NK-92 (cell line): ENCODE data around the gene BMERB1.

Source experiments
- DNase-seq: peaks from one replicate; lab custom pipeline; 2025; ENCODE audit not compliant: unreplicated experiment; lab: John Stamatoyannopoulos, UW

BMERB1 gene

GRCh38 chr16:15493466-15494180 lies 59.2 kb downstream of the BMERB1 start:
- DNase-seq, result no peak

- no peak for DNase-seq
These were observed 59.8 kb downstream of the BMERB1 start for GRCh38 chr16:15494236-15494635.

GRCh38 chr16:15495898-15496297 lies 61.5 kb downstream of the BMERB1 start:
- DNase-seq, result no peak

GRCh38 chr16:15498427-15499175 lies 64.2 kb downstream of the BMERB1 start:
- DNase-seq, result no peak

- DNase-seq, result no peak
These were observed 67.8 kb downstream of the BMERB1 start for GRCh38 chr16:15502041-15502725.

- DNase-seq, result no peak
These were observed 72.1 kb downstream of the BMERB1 start for GRCh38 chr16:15506441-15506840.

- DNase-seq, result no peak
These were observed 73.0 kb downstream of the BMERB1 start for GRCh38 chr16:15507301-15507958.

- DNase-seq, result no peak
These were observed 73.7 kb downstream of the BMERB1 start for GRCh38 chr16:15507959-15508627.

GRCh38 chr16:15509051-15509592 lies 74.7 kb downstream of the BMERB1 start:
- DNase-seq, result no peak

- DNase-seq, result no peak
These were observed 75.5 kb downstream of the BMERB1 start for GRCh38 chr16:15509593-15510535.

- no peak for DNase-seq
These were observed 76.6 kb downstream of the BMERB1 start for GRCh38 chr16:15510992-15511391.

- DNase-seq, result no peak
These were observed 77.5 kb downstream of the BMERB1 start for GRCh38 chr16:15511759-15512487.

GRCh38 chr16:15513156-15513555 lies 78.8 kb downstream of the BMERB1 start:
- no peak for DNase-seq

GRCh38 chr16:15515992-15516391 lies 81.6 kb downstream of the BMERB1 start:
- no peak for DNase-seq

GRCh38 chr16:15516609-15517008 lies 82.2 kb downstream of the BMERB1 start:
- DNase-seq, result no peak

- DNase-seq, result no peak
These were observed 83.5 kb downstream of the BMERB1 start for GRCh38 chr16:15517743-15518377.

GRCh38 chr16:15518381-15519351 lies 84.3 kb downstream of the BMERB1 start:
- DNase-seq, result no peak
